ENCODE results near the gene SLC40A1. TPM values are rescaled to one million over a fixed set of nuclear protein-coding genes. Genes with fewer than 3 reads are reported as not detected.

The SLC40A1 gene
- total and polyA plus RNA-seq, 10 of the 15 experiments (the other 5 are each of a cell fraction or from before 2014, with no cell fraction given) = 0.01 to 0.38 (median 0.08) TPM; not detected in 7

- ATAC-seq (no peak), FAIRE-seq (no peak), DNase-seq (ENCODE audit: low read depth, low spot score) (no peak)
- Histone ChIP-seq H3K4me3 (no peak overlapping the region), H2AFZ (ENCODE audit: control insufficient read depth, low read depth, low read length) (no peak overlapping the region), H3K4me2 (ENCODE audit: control insufficient read depth, insufficient read depth) (no peak overlapping the region), H3K9me3 (replicated peaks; ENCODE audit: control insufficient read depth, insufficient read depth, low read length) (no peaks in the 10 kb centered on the region), H3K36me3 (ENCODE audit: control insufficient read depth in 2 of 2, insufficient read depth in 2 of 2, low read length in 1 of 2) (no peaks in the 10 kb centered on the region), H3K27ac (ENCODE audit: control insufficient read depth, insufficient read depth) (no peak overlapping the region), H3K4me1 (ENCODE audit: control insufficient read depth, insufficient read depth, low read length) (no peaks in the 10 kb centered on the region), H3K27me3 (replicated peaks in 1 of 2; ENCODE audit: control insufficient read depth in 2 of 2, insufficient read depth in 2 of 2, low read length in 1 of 2) (no peaks in the 10 kb centered on the region; a peak in 1 of 4 replicates), H3K9ac (ENCODE audit: control insufficient read depth, insufficient read depth, low read length) (no peak overlapping the region), H3K79me2 (ENCODE audit: control insufficient read depth, insufficient read depth, low read length) (no peaks in the 10 kb centered on the region), H4K20me1 (ENCODE audit: control insufficient read depth, insufficient read depth) (no peaks in the 10 kb centered on the region)
- in situ Hi-C loops (cut with MboI) = no loop called here
- intact Hi-C loops (cut with micrococcal nuclease; ENCODE audit: unreplicated experiment) = no loop called here
- ChIA-PET RAD21 (ENCODE audit: unreplicated experiment) (no interaction called here), SMC1A (ENCODE audit: uncharacterized antibody, unreplicated experiment) (interaction anchor here (1.8 kb wide), 1 partner anchor 14 kb away, joined by 4 read pairs; no protein-coding TSS in a partner anchor), POLR2A (no interaction called here), CTCF (no interaction called here)
- WGBS (ENCODE audit: insufficient coverage, insufficient replicate concordance, low lambda C conversion rate, missing lambda C conversion rate) = 18% methylated on average over 3 of the region's 3 CpGs
- no TSS peak for BruUV-seq (replicated peaks)
- TF ChIP-seq RAD51 (IDR thresholded peaks at IDR 0.05) (no peak), BRCA1 (IDR thresholded peaks at IDR 0.05; ENCODE audit: low read depth, low read length) (no peak)
These were observed 67.7 kb downstream of the SLC40A1 start for GRCh38 chr2:189512879-189513278.

DNA sequence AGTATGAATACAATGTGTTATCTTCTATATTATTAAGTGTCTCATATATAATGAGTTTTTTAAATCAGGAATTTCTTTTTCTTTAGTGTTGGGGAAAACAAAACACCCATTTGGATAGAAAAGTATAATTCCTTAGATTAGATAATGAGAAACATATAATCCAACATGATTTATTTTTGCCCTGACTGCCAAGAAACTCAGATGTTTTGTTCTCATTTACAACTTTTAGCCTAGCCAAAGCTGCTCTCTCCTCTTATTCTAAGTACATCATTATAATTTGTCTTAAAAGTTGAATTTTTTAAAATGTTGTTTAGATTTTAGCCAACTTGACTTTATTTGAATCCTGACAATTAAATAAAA lies 68.6 kb downstream of the SLC40A1 start:
- DNase-seq (ENCODE audit: low read depth, low spot score) (no peak), ATAC-seq (no peak), FAIRE-seq (no peak)
- Histone ChIP-seq H3K27ac (ENCODE audit: control insufficient read depth, insufficient read depth) (no peak overlapping the region), H3K27me3 (replicated peaks in 1 of 2; ENCODE audit: control insufficient read depth in 2 of 2, insufficient read depth in 2 of 2, low read length in 1 of 2) (no peaks in the 10 kb centered on the region; a peak in 1 of 4 replicates), H3K36me3 (ENCODE audit: control insufficient read depth in 2 of 2, insufficient read depth in 2 of 2, low read length in 1 of 2) (no peaks in the 10 kb centered on the region), H3K4me2 (ENCODE audit: control insufficient read depth, insufficient read depth) (no peak overlapping the region), H2AFZ (ENCODE audit: control insufficient read depth, low read depth, low read length) (no peak overlapping the region), H3K4me1 (ENCODE audit: control insufficient read depth, insufficient read depth, low read length) (no peaks in the 10 kb centered on the region), H4K20me1 (ENCODE audit: control insufficient read depth, insufficient read depth) (no peaks in the 10 kb centered on the region), H3K4me3 (no peak overlapping the region), H3K9me3 (replicated peaks; ENCODE audit: control insufficient read depth, insufficient read depth, low read length) (no peaks in the 10 kb centered on the region), H3K79me2 (ENCODE audit: control insufficient read depth, insufficient read depth, low read length) (no peaks in the 10 kb centered on the region), H3K9ac (ENCODE audit: control insufficient read depth, insufficient read depth, low read length) (no peak overlapping the region)
- TF ChIP-seq NBN (IDR thresholded peaks at IDR 0.05) (no peak), MLLT1 (IDR thresholded peaks at IDR 0.05) (no peak), NFIC (IDR thresholded peaks at IDR 0.05; ENCODE audit: low read depth, low read length) (no peak), MXI1 (IDR thresholded peaks at IDR 0.05; ENCODE audit: low read depth, low read length) (no peak), IKZF2 (IDR thresholded peaks at IDR 0.05) (no peak), NR2C1 (IDR thresholded peaks at IDR 0.05) (no peak), ZBTB4 (CRISPR knock-in tag; IDR thresholded peaks at IDR 0.05) (no peak), HCFC1 (IDR thresholded peaks at IDR 0.05; ENCODE audit: low read length) (no peak)
- ChIA-PET SMC1A (ENCODE audit: uncharacterized antibody, unreplicated experiment) (no interaction called here), RAD21 (ENCODE audit: unreplicated experiment) (no interaction called here), POLR2A (no interaction called here), CTCF (no interaction called here)
- no TSS peak for BruUV-seq (replicated peaks)
- intact Hi-C loops (cut with micrococcal nuclease; ENCODE audit: unreplicated experiment) (no loop called here), in situ Hi-C loops (cut with MboI) (no loop called here)

Measured in GM12878 (cell line).